Measurements from ENCODE around the gene CRYGN. TPM values are rescaled to one million over a fixed set of nuclear protein-coding genes. Genes with fewer than 3 reads are reported as not detected.

The CRYGN gene
- total RNA-seq, 1 donor from 2014 or later = not detected

DNA sequence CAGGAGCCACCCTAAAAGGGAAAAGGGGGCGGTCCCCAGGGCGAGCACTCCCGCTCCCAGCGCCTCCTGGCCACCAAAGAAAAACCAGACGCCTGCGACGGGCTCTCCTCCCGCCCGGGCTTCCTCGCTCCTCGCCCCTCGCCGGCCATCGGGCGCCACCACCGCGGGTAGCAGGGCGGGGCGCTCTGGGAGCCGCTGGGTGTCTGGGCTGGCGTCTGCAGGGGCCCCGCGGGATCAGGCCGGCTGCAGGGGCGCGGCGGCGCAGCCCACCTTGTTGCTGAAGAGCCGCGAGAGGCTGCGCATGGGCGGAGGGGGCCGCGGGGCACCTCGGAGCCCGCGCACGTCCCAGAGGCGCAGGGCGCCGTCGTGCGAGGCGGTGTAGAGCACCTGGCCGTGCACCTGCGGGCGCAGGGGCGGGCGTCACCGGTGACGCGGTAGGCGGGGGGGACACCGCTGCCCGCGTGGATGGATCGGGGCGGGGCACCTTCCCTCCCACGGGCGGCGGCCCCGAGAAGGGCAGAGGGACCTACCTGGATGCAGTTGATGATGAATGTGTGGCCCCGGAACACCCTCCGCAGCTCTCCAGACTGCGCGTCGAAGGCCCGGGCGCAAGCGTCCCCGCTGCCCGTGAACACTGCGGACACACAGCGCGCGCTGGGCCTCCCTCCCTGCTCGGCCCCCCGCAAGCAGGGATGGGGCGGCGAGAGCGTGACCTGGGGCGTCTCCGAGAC is 58.4 kb downstream of the CRYGN start:
- TF ChIP-seq POLR2A (IDR thresholded peaks at IDR 0.05) (no peak), POLR2AphosphoS5 (IDR thresholded peaks at IDR 0.05; ENCODE audit: insufficient read depth in 1 of 2, low read depth in 1 of 2) (no peak)
- TF ChIP-seq, protein P1, sequence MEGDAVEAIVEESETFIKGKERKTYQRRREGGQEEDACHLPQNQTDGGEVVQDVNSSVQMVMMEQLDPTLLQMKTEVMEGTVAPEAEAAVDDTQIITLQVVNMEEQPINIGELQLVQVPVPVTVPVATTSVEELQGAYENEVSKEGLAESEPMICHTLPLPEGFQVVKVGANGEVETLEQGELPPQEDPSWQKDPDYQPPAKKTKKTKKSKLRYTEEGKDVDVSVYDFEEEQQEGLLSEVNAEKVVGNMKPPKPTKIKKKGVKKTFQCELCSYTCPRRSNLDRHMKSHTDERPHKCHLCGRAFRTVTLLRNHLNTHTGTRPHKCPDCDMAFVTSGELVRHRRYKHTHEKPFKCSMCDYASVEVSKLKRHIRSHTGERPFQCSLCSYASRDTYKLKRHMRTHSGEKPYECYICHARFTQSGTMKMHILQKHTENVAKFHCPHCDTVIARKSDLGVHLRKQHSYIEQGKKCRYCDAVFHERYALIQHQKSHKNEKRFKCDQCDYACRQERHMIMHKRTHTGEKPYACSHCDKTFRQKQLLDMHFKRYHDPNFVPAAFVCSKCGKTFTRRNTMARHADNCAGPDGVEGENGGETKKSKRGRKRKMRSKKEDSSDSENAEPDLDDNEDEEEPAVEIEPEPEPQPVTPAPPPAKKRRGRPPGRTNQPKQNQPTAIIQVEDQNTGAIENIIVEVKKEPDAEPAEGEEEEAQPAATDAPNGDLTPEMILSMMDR (IDR thresholded peaks at IDR 0.05) = no peak
- H3K4me1 ChIP-seq = peaks cover 22% of the 10 kb centered on the region
- peaks cover 0 to 13% of the 10 kb centered on the region in 2 donors for H3K36me3 ChIP-seq
- intact Hi-C loops (cut with DNase I) = no loop called here
- no peak for DNase-seq (ENCODE audit: extremely low spot score in 2 of 2)
- H3K9me3 ChIP-seq = no peaks in the 10 kb centered on the region
- H3K27me3 ChIP-seq = no peaks in the 10 kb centered on the region
- H3K27ac ChIP-seq = no peak overlapping the region
- peak overlapping the region; percentile 26 to 39 for H3K4me3 ChIP-seq

DNA sequence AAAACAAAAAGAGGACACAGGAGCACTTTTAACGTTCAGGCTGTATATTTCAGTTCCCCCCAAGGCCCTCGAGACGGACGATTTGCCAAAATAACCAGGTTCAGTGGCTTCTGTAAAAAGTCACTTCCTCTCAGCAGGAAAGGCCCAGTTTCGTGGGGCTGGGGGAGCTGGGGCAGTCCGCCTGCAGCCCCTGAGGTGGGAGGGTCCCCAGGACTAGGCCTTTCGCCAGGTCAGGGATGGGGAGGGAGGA is 58.9 kb downstream of the CRYGN start:
- H3K36me3 ChIP-seq = peaks cover 0 to 17% of the 10 kb centered on the region in 2 donors
- no peaks in the 10 kb centered on the region for H3K9me3 ChIP-seq
- TF ChIP-seq POLR2AphosphoS5 (IDR thresholded peaks at IDR 0.05; ENCODE audit: insufficient read depth in 1 of 2, low read depth in 1 of 2) (no peak), POLR2A (IDR thresholded peaks at IDR 0.05) (no peak)
- TF ChIP-seq, protein P1 (IDR thresholded peaks at IDR 0.05) = no peak
- intact Hi-C loops (cut with DNase I) = no loop called here
- H3K4me1 ChIP-seq = peaks cover 17% of the 10 kb centered on the region
- H3K27me3 ChIP-seq = no peaks in the 10 kb centered on the region
- peak overlapping the region; percentile 26 to 39 for H3K4me3 ChIP-seq
- no peak for DNase-seq (ENCODE audit: extremely low spot score in 2 of 2)
- no peak overlapping the region for H3K27ac ChIP-seq

DNA sequence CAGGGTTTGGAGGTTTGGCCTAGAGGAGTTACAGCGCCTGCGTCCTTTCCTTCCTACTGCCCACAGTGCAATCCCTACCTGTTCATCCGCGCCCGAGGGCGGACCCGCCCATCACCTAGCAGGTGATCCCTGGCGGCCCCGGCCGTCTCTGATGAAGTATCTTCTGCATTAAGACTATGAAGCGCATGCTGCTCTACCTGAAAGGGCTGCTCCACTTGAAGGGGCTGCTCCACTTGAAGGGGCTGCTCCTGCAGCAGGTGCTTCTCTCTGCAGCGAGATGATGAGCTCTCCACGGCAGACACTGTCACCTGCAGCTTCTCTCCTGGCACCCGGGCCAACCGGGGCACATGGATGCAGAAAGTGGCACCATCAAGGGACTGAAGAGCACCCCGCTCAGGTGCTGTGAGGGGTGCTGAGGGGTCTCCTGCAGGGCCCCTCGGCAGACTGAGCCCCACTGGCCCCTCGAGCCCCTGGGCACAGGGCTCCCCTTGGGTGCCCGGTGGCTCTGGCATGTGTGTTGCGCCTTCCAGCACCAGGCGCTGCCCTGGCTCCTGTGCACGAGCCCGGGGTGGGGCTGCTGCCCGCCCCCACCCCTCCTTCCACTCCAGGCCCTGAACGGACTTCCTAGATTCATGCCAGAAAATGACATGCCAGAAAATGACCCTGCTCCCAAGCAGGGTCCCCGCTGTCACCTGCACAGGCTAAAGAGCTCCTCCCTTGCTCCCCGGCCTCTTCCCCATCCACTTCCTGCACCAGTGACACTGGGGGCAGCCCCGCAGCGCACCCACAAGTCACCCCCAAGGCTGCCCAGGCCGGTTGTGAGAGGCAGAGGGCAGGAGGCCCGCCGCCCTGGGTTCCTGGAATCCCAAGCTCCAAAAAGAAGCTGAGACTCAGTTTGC is 59.5 kb downstream of the CRYGN start:
- H3K27me3 ChIP-seq = no peaks in the 10 kb centered on the region
- intact Hi-C loops (cut with DNase I) = no loop called here
- H3K4me1 ChIP-seq = peaks cover 15% of the 10 kb centered on the region

DNA sequence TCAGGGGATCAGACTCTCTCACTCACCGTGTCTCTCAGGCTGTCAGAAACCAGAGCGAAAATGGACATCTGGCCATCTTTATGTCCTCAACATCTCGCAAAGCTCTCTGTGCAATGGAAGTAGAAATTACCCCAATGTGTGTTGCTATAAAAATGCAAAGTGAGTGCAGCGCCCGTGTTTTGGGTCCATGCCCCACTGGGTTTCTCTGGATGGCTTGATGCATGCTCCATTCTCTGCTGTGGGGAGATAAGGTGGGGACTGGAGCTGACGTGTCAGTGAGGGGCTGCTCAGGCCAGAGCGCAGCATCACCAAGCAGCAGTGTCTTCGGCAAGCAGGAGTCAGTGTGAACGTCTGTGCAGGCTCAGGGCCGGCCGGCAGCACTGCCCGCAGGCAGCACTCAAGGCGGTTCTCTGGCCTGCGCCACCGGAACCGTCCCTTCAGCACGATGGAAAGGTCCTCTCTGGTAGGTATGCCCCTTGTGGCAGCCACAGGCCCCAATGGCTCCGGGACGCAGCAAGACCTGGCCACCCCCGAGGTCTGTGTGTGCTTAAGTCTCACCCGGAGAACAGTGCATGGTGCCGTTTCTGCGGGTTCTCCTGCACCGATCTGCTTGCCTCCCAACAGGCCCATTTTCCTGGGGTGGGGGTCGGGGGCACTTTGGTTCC is 60.3 kb downstream of the CRYGN start:
- no peak for TF ChIP-seq POLR2AphosphoS5 (IDR thresholded peaks at IDR 0.05; ENCODE audit: insufficient read depth in 1 of 2, low read depth in 1 of 2)
- TF ChIP-seq POLR2A (IDR thresholded peaks at IDR 0.05) = no peak
- TF ChIP-seq, protein P1 (IDR thresholded peaks at IDR 0.05) = no peak
- no peaks in the 10 kb centered on the region for H3K27me3 ChIP-seq
- H3K9me3 ChIP-seq = no peaks in the 10 kb centered on the region
- peaks cover 15% of the 10 kb centered on the region for H3K4me1 ChIP-seq
- intact Hi-C loops (cut with DNase I) = no loop called here
- no peak overlapping the region for H3K4me3 ChIP-seq
- H3K27ac ChIP-seq = no peak overlapping the region
- H3K36me3 ChIP-seq = peaks cover 0 to 28% of the 10 kb centered on the region in 2 donors
- no peak for DNase-seq (ENCODE audit: extremely low spot score in 2 of 2)

More for the DNA sequence above, 59.5 kb downstream of the CRYGN start:
- DNase-seq (ENCODE audit: extremely low spot score in 2 of 2) = no peak
- Histone ChIP-seq H3K4me3 (no peak overlapping the region), H3K27ac (no peak overlapping the region), H3K36me3 (peaks cover 0 to 22% of the 10 kb centered on the region in 2 donors), H3K9me3 (no peaks in the 10 kb centered on the region)
- no peak for TF ChIP-seq POLR2A (IDR thresholded peaks at IDR 0.05)
- peak in 1 of 2 donors; percentile 15 for TF ChIP-seq POLR2AphosphoS5 (IDR thresholded peaks at IDR 0.05; ENCODE audit: insufficient read depth in 1 of 2, low read depth in 1 of 2)
- TF ChIP-seq, protein P1 (IDR thresholded peaks at IDR 0.05) = no peak
